H54 (cell line): ENCODE data around the gene GRK5.
"Not testable (repeated sequence)": the region's sequence is repeated elsewhere in the genome, so short reads cannot be mapped to it uniquely, and the experiment has no call there.

Experiments used
- DNase-seq: peaks from one replicate; pipeline ENCODE4 v3.0.0; 2011; ENCODE audit warnings: low spot score, mixed read lengths; ENCODE audit not compliant: insufficient read length
- FAIRE-seq: peaks from 3 replicates; lab custom pipeline; 2011; peaks lifted over from hg19 to GRCh38; lab: Jason Lieb, UNC
- POLR2A ChIP-seq: IDR thresholded peaks from 2 replicates; pipeline ENCODE4 v1.6.1; 2011; ENCODE audit warnings: low read depth, mild to moderate bottlenecking, low read length

Gene GRK5

DNA sequence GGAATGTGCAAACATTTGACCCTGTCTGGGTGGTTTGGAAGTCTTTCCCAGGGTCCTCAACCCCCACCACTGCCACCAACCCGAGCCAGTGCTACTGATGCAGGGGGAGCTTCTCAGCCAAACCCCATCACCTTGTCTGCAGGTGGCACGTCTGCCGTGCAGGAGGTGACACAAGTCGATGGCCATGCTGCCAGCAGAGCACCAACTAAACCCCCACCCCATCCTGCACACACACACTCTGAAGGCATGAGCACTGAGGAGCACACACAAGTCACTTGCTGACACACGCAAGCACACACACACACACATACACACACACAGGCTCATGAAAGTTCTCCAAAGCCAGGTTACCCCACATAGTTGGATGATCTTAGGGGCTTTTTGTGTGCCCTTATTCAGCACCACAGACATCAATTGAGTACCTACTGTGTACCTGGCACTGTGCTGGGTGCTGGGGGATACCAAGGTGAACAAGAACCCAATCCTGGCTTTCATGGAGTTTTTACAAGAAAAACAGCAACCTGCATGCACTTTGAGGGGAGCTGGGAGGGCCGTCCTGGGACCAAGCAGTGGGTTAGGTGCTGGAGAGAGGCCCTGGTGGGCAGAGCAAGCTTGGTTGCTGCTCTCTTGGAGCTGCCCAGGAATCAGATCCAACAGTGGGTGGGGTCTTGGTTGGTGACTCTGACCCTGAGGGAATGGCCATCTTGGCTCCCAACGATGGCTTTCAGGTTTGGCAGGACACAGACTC is 216.3 kb downstream of the GRK5 start:
- DNase-seq: no peak
- no peak for TF ChIP-seq POLR2A
- no peak for FAIRE-seq

DNA sequence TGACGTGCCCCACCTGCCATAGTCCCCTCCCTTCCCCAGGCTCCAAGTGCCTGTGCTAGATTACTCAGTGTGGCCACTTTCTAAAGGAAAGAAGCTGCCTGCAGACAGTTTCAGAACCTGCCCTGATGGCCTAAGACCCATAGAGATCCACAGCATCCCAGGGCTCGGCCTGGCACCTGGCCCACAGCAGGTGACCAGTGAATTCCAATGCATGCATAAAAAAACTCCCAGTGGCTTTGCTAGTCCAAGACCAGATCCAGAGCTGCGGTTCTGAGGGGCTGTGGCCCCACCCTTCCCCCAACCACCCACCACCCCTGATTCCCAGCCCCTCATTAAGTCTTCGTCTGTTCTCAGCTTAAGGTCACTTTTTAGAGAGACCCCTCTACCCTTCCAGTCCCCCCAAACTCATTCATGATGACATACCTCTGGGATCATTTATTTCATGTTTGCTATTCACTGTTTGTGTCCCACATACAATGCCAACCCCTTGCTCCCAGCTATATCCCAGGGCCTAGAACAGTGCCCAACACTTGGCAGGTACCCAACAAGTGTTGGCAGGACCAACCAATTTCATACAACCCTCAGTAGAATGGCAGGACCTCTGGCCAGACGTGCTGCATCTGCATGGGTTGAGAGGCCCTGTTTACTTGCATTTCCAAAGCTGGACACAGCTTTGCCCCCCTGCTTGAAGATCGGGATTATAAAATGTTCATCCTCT is 217.0 kb downstream of the GRK5 start:
- no peak for DNase-seq
- no peak for TF ChIP-seq POLR2A
- no peak for FAIRE-seq

DNA sequence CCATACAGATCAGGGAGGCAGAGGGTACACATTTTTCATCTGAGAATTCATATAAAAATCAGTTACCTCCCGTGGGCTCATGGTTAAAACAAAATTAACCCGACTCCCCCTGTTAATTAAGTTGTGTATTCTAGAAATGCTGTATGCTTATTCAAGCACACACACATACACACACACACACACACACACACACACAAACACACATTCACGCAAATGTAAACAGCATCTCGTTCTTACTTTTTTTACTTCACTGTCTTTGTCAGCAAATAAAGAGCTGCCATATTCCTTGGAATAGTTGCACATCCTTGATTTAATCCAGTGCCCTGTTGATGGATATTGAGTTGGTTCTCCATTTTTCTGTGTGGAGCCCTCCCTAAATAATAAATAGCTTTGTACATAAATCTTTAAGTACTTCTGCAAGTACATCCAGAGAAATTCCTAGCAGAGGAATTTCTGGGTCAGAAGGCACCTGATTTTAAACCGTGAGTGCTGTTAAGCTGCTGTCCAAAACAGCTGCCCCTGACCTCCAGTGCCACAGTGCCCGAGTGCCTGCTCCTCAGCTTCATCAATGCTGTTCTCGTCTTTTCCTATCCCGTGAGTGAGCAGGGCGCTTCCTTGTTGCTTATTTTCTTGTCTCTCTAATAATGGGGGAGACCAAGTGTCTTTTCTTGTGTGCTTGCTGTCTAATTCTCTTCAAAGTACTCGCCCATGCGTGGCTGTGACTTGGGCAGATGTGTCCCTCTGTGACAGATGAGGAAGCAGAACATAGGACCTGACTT is 217.9 kb downstream of the GRK5 start:
- no peak for DNase-seq
- no peak for TF ChIP-seq POLR2A
- FAIRE-seq: no peak

DNA sequence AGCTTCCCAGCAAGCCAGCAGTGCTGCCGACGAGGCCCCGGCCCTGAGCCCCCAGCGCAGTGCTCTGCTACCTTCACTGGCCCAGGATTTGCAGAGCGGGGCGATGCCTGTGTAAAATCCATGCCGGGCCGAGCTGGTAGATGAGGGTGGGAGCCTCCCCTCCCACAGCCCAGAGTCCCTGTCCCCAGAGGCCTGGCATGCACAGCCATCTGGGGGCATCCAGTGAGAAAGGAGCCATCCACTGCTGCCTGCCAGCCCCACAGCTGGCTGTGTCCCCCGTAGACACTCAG is 218.5 kb downstream of the GRK5 start:
- FAIRE-seq (no peak), DNase-seq (no peak)
- TF ChIP-seq POLR2A: no peak

DNA sequence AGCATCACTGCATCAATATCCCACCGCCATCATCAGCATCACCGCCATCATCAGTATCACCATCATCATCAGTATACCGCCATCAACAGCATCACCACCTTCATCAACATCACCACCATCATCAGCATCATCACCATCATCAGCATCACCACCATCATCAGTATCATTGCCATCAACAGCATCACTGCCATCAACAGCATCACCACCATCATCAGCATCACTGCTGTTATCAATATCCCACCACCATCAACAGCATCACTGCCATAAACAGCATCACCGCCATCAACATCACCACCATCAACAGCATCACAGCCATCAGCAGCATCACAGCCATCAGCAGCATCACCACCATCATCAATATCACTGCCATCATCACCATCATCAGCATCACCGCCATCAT is 219.3 kb downstream of the GRK5 start:
- no peak for FAIRE-seq
- TF ChIP-seq POLR2A: no peak
- DNase-seq: no peak

DNA sequence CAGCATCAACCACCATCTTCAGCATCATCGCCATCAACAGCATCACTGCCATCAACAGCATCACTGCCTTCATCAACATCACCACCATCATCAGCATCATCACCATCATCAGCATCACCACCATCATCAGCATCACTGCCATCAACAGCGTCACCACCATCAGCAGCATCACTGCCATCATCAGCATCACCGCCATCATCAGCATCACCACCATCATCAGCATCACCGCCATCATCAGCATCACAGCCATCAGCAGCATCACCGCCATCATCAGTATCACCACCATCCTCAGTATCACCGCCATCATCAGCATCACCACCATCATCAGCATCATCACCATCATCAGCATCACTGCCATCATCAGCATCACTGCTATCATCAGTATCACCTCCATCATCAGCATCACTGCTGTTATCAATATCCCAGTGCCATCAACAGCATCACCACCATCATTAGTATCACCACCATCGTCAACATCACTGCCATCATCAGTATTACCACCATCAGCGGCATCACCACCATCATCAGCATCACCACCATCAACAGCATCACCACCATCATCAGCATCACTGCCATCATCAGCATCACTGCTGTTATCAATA is 220.0 kb downstream of the GRK5 start:
- FAIRE-seq: no peak
- DNase-seq: no peak
- no peak for TF ChIP-seq POLR2A

DNA sequence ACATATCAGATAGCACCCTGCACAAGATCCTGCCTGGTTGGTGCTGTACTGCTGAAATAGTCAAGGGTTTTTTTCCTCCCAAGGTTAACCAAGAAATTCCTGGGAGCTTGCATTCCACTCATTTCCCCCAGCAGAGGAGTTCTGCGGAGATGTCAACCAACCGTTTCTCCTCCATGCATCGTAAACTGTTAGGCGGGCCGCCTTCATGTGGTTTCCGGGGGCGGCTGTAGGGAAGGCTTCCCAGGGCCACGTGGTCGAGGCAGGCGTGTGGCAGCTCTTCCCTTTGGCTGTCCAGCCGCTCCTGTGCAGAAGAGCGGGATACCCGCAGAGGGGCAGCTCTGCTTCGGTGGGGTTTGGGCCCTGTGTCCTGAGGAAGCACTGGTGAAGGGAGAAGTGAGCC is 221.4 kb downstream of the GRK5 start:
- DNase-seq: no peak
- TF ChIP-seq POLR2A: no peak
- FAIRE-seq: no peak

DNA sequence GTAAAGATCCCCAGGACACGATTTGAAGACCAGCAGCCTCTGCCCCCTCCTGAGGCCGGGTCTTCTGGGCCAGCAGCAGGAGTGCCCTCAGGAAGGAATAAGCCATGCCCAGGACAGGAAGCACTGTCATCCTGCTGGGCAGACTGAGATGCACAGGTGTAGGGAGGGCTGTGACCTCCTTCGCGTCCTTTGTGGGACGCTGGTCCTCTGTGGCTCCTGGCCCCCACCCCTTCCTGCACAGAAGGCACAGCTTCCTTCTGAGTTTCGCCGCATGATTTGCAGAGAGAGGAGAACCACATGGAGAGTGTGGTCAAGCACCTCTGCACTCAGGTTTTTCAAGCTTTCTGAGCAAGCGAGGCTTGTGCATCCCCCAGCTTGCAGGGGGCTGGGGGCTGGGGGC is 222.4 kb downstream of the GRK5 start:
- no peak for FAIRE-seq
- no peak for DNase-seq
- TF ChIP-seq POLR2A: no peak

DNA sequence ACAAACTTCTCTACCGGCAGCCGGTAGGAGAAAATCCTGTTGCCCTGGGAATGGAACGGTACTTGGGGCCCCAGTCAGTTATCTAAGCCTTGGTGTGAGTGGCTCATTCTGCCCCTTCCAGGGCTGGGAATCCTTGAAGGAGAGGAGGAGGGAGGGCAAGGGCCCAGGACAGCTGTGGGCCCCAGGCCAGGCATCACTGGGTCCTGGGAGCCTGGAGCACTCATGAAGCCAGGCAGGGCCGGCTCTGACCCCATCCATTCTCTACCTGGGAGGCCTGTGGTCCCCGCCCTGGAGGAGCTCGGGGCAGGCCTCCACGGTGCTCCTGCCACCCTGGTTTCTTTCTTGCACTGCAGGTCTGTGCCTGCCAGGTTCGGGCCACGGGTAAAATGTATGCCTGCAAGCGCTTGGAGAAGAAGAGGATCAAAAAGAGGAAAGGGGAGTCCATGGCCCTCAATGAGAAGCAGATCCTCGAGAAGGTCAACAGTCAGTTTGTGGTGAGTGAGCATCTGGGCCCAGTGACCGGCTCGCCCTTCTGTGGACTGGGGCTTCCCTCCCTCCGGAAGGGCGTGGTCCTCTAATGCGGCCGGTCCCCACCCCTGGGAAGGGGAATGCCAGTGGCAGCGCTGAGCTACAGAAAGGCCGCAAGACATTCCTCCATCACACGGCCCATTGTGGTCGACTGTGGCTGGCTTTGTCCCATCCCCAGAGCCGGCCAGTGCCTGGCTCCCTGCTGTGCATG is 223.8 kb downstream of the GRK5 start:
- FAIRE-seq: no peak
- TF ChIP-seq POLR2A: no peak
- DNase-seq: no peak

DNA sequence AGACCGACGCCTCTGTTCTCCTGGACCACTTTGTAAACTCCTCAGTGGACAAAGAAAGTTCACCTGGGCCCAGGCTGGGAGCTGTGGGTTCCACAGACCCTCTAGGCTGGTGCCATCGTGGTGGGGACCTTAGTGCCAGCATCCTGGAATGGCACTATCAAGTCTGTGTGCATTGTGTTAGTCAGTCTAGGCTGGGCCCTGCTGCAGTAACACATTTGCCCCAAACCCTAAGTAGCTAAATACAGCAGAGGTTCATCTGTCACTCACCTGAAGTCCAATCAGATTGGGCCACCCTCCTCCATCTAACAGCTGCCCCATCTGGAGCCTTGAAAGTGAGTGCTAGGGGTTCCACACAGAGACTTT is 224.4 kb downstream of the GRK5 start:
- no peak for TF ChIP-seq POLR2A
- FAIRE-seq: no peak
- DNase-seq: no peak

DNA sequence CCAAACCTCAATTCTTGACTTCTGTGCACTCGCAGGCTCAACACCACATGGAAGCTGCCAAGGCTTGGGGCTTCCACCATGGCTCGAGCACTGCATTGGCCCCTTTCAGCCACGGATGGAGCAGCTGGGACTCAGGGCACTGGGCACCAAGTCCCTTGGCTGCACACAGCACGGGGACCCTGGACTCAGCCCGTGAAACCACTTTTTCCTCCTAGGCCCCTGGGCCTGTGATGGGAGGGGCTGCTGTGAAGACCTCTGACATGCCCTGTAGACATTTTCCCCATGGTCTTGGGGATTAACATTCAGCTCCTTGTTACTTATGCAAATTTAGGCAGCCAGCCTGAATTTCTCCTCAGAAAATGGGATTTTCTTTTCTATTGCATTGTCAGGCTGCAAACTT is 227.6 kb downstream of the GRK5 start:
- DNase-seq, FAIRE-seq: not testable (repeated sequence)

DNA sequence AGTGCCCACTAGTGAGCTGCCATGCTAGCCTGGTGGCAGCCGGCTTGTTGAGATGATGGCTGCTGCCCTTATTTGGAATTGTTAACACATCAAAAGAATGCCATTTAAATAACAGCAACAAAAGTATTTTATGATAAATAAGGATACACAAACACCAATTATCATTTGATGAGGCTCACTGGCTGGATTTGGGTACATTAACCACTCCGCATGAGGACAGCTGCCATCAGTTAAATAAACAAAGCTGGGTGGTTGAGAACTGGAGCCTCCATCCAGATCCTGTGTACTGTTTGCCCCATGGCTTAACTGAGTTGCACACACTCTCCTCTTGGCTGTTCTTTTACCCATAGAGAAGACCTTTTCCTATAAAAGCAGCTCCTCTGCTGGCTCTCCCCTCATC is 231.3 kb downstream of the GRK5 start:
- DNase-seq (no peak), FAIRE-seq (no peak)
- TF ChIP-seq POLR2A: no peak

DNA sequence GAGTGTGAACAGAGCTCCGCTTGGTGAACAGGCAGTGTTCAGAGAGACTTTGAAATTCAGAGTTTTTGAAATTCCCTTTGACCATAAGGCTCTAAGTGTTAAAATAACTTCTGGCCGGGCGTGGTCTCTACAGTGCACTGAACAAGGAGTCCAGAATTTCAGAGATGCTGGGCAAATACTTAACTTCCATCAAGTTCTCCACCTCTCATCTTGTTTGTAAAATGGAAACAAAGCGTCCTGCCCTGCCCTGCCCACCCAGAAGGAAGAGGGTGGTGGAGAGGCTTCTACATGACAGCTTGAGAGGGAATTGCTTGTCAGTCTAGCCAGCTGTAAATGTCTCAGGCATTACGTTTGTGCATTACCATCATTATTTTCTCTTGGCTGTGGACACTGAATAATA is 232.6 kb downstream of the GRK5 start:
- TF ChIP-seq POLR2A: no peak
- DNase-seq (no peak), FAIRE-seq (no peak)
